ENCODE results near the gene RAB8A. TPM values are rescaled to one million over a fixed set of nuclear protein-coding genes. Genes with fewer than 3 reads are reported as not detected.

The RAB8A gene
- total and polyA plus RNA-seq, 4 donors: 38.0 to 52.0 (median 44.3) TPM

DNA sequence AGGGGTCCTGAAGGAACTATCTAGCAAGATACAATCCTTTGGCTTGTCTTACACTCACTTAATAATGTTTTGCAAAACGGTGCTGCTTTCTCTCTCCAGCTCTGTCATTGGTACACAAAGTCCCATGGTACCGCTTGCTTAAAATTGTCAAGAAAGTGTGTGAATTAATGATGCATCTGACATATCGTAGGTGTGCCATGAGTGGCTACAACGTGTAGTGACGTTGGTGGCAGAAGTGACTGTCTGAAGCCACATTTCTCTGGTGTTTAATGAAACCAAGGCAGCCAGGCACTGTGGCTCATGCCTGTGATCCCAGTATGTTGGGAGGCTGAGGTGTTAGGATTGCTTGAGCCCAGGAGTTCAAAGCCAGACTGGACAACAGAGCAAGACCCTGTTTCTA lies 34.4 kb downstream of the RAB8A start:
- Histone ChIP-seq H3K27me3 (ENCODE audit: control insufficient read depth in 4 of 4, insufficient read depth in 4 of 4, low read length in 3 of 4) (no peaks in the 10 kb centered on the region), H3K4me1 (ENCODE audit: control insufficient read depth in 4 of 4, insufficient read depth in 4 of 4, low read length in 3 of 4) (peaks cover 0 to 2% (median 0%) of the 10 kb centered on the region in 4 donors), H3K4me3 (ENCODE audit: low read depth in 1 of 3, low read length in 3 of 3) (no peak overlapping the region), H3K27ac (ENCODE audit: low read depth in 1 of 2, low read length in 2 of 2) (no peak overlapping the region), H3K9ac (ENCODE audit: low read depth in 1 of 2, low read length in 2 of 2) (no peak overlapping the region), H3K36me3 (ENCODE audit: control insufficient read depth in 4 of 4, insufficient read depth in 3 of 4, low read depth in 1 of 4, low read length in 3 of 4) (no peaks in the 10 kb centered on the region), H3K9me3 (ENCODE audit: control insufficient read depth in 4 of 4, low read length in 3 of 4) (no peaks in the 10 kb centered on the region)
- DNase-seq (ENCODE audit: low spot score): no peak
- TF ChIP-seq, protein P1, sequence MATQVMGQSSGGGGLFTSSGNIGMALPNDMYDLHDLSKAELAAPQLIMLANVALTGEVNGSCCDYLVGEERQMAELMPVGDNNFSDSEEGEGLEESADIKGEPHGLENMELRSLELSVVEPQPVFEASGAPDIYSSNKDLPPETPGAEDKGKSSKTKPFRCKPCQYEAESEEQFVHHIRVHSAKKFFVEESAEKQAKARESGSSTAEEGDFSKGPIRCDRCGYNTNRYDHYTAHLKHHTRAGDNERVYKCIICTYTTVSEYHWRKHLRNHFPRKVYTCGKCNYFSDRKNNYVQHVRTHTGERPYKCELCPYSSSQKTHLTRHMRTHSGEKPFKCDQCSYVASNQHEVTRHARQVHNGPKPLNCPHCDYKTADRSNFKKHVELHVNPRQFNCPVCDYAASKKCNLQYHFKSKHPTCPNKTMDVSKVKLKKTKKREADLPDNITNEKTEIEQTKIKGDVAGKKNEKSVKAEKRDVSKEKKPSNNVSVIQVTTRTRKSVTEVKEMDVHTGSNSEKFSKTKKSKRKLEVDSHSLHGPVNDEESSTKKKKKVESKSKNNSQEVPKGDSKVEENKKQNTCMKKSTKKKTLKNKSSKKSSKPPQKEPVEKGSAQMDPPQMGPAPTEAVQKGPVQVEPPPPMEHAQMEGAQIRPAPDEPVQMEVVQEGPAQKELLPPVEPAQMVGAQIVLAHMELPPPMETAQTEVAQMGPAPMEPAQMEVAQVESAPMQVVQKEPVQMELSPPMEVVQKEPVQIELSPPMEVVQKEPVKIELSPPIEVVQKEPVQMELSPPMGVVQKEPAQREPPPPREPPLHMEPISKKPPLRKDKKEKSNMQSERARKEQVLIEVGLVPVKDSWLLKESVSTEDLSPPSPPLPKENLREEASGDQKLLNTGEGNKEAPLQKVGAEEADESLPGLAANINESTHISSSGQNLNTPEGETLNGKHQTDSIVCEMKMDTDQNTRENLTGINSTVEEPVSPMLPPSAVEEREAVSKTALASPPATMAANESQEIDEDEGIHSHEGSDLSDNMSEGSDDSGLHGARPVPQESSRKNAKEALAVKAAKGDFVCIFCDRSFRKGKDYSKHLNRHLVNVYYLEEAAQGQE (IDR thresholded peaks at IDR 0.05): no peak
- TF ChIP-seq, protein P2, sequence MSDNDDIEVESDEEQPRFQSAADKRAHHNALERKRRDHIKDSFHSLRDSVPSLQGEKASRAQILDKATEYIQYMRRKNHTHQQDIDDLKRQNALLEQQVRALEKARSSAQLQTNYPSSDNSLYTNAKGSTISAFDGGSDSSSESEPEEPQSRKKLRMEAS (IDR thresholded peaks at IDR 0.05): no peak
- TF ChIP-seq GABPA (IDR thresholded peaks at IDR 0.05 in 1 of 2, conservative IDR thresholded peaks at IDR 0.05 in 1 of 2): no peak
- TF ChIP-seq FOXA1 (IDR thresholded peaks at IDR 0.05): no peak
- no peak for TF ChIP-seq HNF4G (IDR thresholded peaks at IDR 0.05)
- TF ChIP-seq RAD21 (IDR thresholded peaks at IDR 0.05): no peak
- TF ChIP-seq, protein P3, sequence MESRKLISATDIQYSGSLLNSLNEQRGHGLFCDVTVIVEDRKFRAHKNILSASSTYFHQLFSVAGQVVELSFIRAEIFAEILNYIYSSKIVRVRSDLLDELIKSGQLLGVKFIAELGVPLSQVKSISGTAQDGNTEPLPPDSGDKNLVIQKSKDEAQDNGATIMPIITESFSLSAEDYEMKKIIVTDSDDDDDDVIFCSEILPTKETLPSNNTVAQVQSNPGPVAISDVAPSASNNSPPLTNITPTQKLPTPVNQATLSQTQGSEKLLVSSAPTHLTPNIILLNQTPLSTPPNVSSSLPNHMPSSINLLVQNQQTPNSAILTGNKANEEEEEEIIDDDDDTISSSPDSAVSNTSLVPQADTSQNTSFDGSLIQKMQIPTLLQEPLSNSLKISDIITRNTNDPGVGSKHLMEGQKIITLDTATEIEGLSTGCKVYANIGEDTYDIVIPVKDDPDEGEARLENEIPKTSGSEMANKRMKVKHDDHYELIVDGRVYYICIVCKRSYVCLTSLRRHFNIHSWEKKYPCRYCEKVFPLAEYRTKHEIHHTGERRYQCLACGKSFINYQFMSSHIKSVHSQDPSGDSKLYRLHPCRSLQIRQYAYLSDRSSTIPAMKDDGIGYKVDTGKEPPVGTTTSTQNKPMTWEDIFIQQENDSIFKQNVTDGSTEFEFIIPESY (IDR thresholded peaks at IDR 0.05): no peak
- 78% methylated on average over 5 of the region's 5 CpGs for WGBS

DNA sequence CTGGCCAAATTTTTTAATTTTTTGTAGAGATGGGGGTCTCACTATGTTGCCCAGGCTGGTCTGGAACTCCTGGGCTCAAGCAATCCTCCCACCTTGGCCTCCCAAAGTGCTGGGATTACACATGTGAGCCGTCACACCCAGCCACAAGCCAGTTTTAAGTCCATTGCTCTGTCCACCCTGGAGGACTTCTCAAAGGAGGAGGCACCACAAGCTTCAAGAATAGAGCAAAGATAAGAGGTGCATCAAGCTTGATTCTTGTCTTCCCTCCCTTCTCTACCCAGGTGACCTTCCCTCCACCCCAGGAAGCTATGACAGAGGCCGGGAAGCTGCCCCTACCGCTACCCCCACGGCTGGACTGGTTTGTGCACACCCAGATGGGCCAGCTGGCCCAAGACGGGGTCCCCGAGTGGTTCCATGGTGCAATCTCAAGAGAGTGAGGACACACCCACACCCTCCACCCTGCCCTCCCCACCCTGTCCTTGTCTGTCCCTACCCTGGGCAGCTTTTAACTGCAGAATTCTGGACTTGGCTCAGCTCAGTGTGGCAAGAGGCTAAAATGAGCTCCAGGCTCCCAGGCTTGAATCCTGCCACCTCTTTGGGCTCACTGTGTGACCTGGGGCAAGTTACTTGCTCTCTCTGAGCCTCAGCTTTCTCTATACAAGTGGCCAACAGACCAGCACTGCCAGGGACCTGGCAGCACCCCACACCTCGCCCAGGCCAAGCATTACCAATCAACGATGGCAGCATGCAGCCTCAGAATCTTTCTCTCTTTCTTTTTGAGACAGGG lies 36.9 kb downstream of the RAB8A start:
- Histone ChIP-seq H3K9me3 (ENCODE audit: control insufficient read depth in 4 of 4, low read length in 3 of 4) (no peaks in the 10 kb centered on the region), H3K9ac (ENCODE audit: low read depth in 1 of 2, low read length in 2 of 2) (no peak overlapping the region), H3K27ac (ENCODE audit: low read depth in 1 of 2, low read length in 2 of 2) (peak overlapping the region in 1 of 2 donors; percentile 31), H3K27me3 (ENCODE audit: control insufficient read depth in 4 of 4, insufficient read depth in 4 of 4, low read length in 3 of 4) (no peaks in the 10 kb centered on the region), H3K36me3 (ENCODE audit: control insufficient read depth in 4 of 4, insufficient read depth in 3 of 4, low read depth in 1 of 4, low read length in 3 of 4) (no peaks in the 10 kb centered on the region), H3K4me3 (ENCODE audit: low read depth in 1 of 3, low read length in 3 of 3) (no peak overlapping the region), H3K4me1 (ENCODE audit: control insufficient read depth in 4 of 4, insufficient read depth in 4 of 4, low read length in 3 of 4) (peaks cover 0 to 2% (median 0%) of the 10 kb centered on the region in 4 donors)
- TF ChIP-seq SP1 (IDR thresholded peaks at IDR 0.05) (no peak), HNF4A (conservative IDR thresholded peaks at IDR 0.05) (no peak), HNF4G (IDR thresholded peaks at IDR 0.05) (no peak), YY1 (IDR thresholded peaks at IDR 0.05) (no peak), RXRA (IDR thresholded peaks at IDR 0.05) (no peak), FOXA2 (IDR thresholded peaks at IDR 0.05) (no peak), TAF1 (conservative IDR thresholded peaks at IDR 0.05) (no peak), FOXA1 (IDR thresholded peaks at IDR 0.05) (no peak)
- TF ChIP-seq, protein P4, sequence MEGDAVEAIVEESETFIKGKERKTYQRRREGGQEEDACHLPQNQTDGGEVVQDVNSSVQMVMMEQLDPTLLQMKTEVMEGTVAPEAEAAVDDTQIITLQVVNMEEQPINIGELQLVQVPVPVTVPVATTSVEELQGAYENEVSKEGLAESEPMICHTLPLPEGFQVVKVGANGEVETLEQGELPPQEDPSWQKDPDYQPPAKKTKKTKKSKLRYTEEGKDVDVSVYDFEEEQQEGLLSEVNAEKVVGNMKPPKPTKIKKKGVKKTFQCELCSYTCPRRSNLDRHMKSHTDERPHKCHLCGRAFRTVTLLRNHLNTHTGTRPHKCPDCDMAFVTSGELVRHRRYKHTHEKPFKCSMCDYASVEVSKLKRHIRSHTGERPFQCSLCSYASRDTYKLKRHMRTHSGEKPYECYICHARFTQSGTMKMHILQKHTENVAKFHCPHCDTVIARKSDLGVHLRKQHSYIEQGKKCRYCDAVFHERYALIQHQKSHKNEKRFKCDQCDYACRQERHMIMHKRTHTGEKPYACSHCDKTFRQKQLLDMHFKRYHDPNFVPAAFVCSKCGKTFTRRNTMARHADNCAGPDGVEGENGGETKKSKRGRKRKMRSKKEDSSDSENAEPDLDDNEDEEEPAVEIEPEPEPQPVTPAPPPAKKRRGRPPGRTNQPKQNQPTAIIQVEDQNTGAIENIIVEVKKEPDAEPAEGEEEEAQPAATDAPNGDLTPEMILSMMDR (IDR thresholded peaks at IDR 0.05; ENCODE audit: low read depth, low read length, missing input control): no peak
- TF ChIP-seq, protein P1 (IDR thresholded peaks at IDR 0.05): no peak
- TF ChIP-seq, protein P3 (IDR thresholded peaks at IDR 0.05): no peak
- DNase-seq (ENCODE audit: low spot score): no peak
- WGBS: 84% methylated on average over 8 of the region's 8 CpGs
